COR-L47 (cell line): ENCODE data around the gene BDKRB2.

ENCODE experiments used
- DNase-seq: peaks from one replicate; lab custom pipeline; 2025; lab: John Stamatoyannopoulos, UW

Gene BDKRB2

GRCh38 chr14:96176811-96177211 is 27.8 kb upstream of the BDKRB2 start:
- no peak for DNase-seq

- DNase-seq, result no peak
Measured at GRCh38 chr14:96177766-96178375, 26.8 kb upstream of the BDKRB2 start.

GRCh38 chr14:96178461-96179321 is 25.9 kb upstream of the BDKRB2 start:
- no peak for DNase-seq

GRCh38 chr14:96180043-96180874 is 24.4 kb upstream of the BDKRB2 start:
- no peak for DNase-seq

GRCh38 chr14:96181186-96182056 is 23.2 kb upstream of the BDKRB2 start:
- DNase-seq, result no peak

GRCh38 chr14:96182546-96182945 is 22.1 kb upstream of the BDKRB2 start:
- no peak for DNase-seq

- no peak for DNase-seq
Measured at GRCh38 chr14:96184737-96185136, 19.9 kb upstream of the BDKRB2 start.

GRCh38 chr14:96187216-96188031 is 17.2 kb upstream of the BDKRB2 start:
- peak; percentile 37 for DNase-seq

GRCh38 chr14:96189281-96189711 is 15.3 kb upstream of the BDKRB2 start:
- no peak for DNase-seq

GRCh38 chr14:96191353-96191752 is 13.3 kb upstream of the BDKRB2 start:
- no peak for DNase-seq

- DNase-seq, result no peak
Measured at GRCh38 chr14:96191841-96192462, 12.7 kb upstream of the BDKRB2 start.

- DNase-seq, result peak; percentile 80
Measured at GRCh38 chr14:96192975-96193805, 11.4 kb upstream of the BDKRB2 start.

GRCh38 chr14:96194262-96194656 is 10.4 kb upstream of the BDKRB2 start:
- DNase-seq, result no peak

GRCh38 chr14:96194657-96195431 is 9.8 kb upstream of the BDKRB2 start:
- DNase-seq, result no peak

GRCh38 chr14:96195441-96196081 is 9.1 kb upstream of the BDKRB2 start:
- DNase-seq, result no peak

- no peak for DNase-seq
Measured at GRCh38 chr14:96197163-96197852, 7.3 kb upstream of the BDKRB2 start.

GRCh38 chr14:96197969-96198368 is 6.7 kb upstream of the BDKRB2 start:
- DNase-seq, result no peak
